ENCODE data around the gene VANGL1.
"Not testable (repeated sequence)": the region's sequence is repeated elsewhere in the genome, so short reads cannot be mapped to it uniquely, and the experiment has no call there.

Gene VANGL1

GRCh38 chr1:115641762-115642167 lies at the start of gene VANGL1:
Gene VANGL1 (plus strand): TSS chr1:115641970. CDS start chr1:115651414, 9,444 bp downstream.
- peak within 1 kb of the TSS; percentile 63 for H3K4me3 ChIP-seq (ENCODE audit: low read depth, low read length)

DNA sequence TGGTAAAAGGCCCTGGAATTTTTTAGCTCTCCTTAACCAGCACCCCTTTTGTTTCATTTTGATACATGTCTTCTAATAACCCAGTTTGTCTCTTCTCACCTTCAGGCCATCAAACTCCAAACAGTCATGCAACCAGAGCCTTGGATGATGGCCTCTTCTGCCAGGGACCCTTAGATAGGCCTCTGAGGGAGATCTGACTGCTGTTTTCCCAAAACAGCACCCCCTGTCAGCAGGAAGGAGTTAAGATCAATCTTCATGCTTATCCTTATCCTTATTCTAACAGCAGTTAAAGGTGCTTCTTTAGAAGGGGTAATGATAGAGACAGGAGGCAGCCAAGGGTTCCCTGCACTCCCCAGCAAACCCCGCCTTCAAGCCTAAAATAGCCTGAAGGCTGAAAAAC lies 49.5 kb upstream of the VANGL1 start:
- H3K4me3 ChIP-seq (ENCODE audit: low read depth, low read length), result no peak overlapping the region

DNA sequence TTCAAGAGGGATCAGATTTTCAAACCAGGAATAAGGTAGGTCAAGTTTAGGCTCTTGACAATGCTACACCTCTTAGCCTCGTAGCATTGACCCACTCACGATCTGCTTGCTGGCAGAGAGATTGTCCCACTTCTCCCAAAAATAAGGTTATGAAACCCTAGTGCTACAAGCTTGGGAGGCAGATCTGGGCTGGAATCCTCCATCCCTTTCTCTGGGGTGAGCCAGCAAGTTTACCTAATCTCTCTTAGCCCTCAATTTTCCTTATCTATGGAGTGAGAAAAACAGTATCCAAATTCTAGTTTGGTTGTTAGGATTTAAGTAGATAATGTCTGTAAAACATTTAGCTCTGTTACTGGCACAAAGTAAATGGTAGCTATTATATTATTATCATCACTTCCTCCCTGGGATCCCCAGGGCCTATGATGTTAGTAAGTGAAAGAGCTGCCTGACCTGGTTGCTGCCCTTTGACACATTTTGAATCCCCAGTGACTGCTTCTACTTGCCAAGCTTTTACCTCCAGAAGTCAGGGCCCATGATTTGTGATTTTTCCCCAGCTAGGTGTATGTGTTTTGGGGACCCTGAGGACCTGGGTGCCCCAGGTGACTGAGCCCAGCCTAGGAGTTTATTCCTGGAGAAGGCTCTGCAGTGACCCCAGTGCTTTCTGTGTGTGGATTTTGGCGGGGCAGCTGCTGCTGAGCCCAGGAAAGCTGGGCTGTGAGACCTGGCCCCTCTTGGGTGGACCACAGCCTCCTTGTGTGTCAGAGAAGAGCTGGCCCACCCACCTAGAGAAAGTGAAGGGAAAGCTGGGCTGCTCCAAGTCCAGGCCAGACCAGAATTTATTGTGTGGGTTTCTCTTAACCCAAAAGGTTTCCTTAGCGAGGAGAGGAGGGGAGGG lies 48.2 kb upstream of the VANGL1 start:
- no peak overlapping the region for H3K4me3 ChIP-seq (ENCODE audit: low read depth, low read length)

DNA sequence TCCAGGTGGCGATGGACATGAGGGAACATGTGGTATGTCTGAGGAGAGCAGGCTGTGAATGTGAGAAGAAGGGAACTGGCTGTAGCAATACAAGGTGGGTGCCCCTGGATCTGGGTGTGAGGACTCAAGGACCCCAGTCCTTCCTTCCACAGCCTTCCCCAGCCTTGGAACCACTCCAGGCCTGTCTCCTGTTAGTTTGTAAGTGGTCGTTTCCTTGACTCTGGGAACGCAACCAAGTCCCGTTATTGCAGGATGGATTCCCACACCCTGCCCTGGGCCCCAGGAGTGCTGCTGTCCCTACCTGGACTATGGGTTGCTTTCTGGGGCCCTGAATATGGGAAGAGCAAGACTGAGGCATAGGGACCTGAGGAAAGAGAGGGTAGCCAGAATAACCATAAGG lies 47.2 kb upstream of the VANGL1 start:
- no peak overlapping the region for H3K4me3 ChIP-seq (ENCODE audit: low read depth, low read length)

DNA sequence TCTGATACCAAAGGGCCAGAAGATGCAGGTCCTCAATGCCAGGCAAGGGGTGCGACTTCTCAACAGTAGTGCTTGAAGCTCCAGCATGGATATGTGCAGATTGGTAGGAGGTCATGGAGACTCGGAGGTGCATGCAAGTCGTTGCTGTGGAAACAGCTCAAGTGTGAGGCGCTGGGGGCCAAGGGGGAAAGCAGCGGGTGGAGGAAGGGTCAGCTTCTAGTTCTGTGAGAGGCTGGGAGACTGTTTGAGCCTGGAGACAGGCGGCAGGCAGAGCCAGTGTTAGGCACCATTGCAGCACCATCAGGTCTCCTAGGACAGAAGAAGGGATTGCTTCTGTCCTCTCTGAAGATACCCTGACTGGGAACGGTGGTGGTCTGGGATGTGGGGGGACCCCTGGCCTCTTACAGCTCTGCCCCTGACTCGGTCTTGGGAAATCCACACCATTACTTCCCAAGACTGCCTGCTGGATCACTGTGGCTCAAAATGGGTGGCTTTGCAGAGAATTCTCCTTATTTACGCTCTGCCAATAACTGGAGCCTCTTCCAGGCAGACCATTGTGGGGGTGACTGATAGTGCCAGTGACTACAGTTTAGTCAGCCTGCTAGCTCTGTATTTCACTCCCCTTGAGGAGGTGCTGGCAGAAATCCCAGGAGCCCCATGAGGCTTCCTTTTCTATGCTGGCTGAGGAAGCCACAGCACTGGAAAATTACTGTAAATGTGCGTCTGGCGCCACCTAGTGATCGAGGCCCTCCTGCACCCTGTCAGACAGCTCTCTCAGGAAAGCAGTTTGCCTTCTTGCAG lies 46.3 kb upstream of the VANGL1 start:
- H3K4me3 ChIP-seq (ENCODE audit: low read depth, low read length), result no peak overlapping the region

DNA sequence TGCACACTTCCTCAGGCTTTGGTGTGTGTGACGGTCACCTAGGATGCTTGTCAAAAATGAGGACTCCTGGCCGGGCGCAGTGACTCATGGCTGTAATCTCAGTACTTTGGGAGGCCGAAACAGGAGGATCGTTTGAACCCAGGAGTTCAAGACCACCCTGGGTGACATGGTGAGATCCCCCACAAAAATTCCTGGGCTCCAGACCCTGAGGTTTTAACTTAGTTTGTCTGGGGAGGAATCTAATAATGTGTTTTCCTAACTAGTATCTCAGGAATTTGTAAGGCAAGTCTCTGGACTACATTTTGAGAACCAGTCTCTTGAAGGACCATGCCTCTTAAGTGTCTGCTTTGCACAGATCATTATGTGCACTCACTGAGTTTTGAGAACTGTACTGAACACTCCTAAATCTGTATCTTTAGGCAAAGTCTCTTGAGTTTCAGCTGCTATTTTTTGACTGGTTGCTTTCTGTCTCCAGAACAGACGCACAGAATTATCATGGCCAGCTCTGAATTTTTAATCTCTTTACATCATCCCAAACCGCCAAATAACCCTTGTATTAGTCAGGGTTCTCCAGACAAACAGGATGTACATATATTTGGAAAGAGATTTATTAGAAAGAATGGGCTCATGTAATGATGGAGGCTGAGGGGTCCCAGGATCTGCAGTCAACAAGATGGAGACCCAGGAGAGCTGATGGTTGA lies 45.5 kb upstream of the VANGL1 start:
- H3K4me3 ChIP-seq (ENCODE audit: low read depth, low read length), result no peak overlapping the region

DNA sequence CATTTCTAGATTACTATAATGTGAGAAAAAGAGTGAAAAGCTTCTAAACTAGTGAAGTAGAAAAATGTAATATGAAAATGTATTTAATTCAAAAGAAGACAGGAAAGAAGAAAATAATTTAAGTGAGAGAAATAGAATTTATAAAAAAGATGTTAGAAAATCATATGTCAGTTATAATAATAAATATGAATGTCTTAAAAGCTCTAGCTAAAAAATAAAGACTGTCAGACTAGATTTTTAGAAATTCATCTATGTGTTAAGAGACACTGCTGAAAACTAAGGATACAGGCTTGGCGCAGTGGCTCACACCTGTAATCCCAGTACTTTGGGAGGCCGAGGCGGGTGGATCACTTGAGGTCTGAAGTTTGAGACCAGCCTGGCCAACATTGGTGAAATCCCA lies 37.3 kb upstream of the VANGL1 start:
- H3K4me3 ChIP-seq (ENCODE audit: low read depth, low read length), result no peak overlapping the region

DNA sequence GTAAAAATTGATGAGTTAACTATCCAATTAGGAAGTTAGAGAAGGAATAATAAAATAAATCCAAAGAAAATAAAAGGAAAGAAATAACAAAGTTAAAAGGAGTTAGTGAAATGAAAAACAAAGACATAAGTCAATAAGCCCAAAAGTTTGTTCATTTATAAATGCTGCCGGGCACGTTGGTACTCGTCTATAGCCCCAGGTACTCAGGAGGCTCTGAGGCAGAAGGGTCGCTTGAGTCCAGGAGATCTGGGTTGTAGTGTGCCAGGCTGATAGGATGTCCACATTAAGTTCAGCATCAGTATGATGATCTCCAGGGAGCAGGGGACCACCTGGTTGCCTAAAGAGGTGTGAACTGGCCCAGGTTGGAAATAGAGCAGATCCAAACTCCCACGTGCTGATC lies 35.5 kb upstream of the VANGL1 start:
- H3K4me3 ChIP-seq (ENCODE audit: low read depth, low read length), result no peak overlapping the region

DNA sequence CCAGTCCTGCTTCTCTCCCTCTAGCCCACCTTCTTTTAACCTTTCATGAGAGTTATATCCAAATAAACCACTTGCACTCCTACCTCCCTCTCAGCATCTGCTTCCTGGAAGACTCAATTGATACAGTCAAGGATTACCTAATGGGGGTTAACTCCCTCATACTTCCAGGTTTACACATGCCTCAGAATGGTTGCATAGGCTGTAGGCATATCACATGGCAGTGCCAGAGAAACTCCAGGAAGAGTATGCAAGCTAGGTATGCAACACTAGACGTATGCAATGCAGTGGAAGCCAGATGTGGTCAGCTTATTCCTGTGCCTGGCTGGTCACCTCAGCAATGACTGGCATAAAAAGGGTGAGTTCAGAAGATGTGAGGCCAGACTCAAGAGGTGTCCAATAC lies 32.7 kb upstream of the VANGL1 start:
- no peak overlapping the region for H3K4me3 ChIP-seq (ENCODE audit: low read depth, low read length)

GRCh38 chr1:115613767-115614166 lies 28.0 kb upstream of the VANGL1 start:
- no peak overlapping the region for H3K4me3 ChIP-seq (ENCODE audit: low read depth, low read length)

DNA sequence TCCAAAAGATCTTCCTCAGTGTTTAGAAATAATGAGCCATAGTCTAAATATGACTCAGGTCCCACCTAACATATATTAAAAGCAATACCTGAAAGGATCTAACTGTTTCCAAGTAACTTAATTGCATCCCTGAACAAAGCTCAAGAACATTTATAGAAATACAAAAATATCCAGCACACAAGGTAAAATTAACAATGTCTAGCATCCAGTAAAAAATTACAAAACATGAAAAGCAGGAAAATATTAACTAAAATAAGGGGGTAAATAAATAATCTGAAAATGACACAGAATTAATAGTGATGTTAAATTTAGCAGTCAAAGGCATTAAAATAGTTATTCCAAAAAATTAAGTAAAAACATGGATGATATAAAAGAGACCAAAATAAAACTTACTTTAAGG lies 21.3 kb upstream of the VANGL1 start:
- H3K4me3 ChIP-seq (ENCODE audit: low read depth, low read length), result no peak overlapping the region

DNA sequence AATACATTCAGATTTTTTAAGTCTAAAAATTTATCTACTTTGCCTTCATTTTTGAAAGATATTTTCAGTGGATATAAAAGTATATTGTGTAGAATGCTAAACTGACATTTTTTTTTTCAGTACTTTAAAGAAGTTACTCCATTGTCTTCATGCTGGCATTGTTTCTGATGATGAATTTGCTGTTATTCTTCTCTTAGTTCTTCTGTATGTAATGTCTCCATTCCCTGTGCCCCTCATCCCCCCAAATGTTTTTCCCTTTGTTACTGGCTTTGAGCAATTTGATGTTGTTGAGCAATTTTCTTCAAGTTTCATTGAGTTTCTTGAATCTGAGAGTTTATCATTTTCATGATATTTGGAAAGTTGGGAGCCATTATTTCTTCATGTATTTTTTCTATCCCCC lies 20.8 kb upstream of the VANGL1 start:
- no peak overlapping the region for H3K4me3 ChIP-seq (ENCODE audit: low read depth, low read length)

- no peak overlapping the region for H3K4me3 ChIP-seq (ENCODE audit: low read depth, low read length)
Observed at GRCh38 chr1:115624859-115625258, 16.9 kb upstream of the VANGL1 start.

- no peak overlapping the region for H3K4me3 ChIP-seq (ENCODE audit: low read depth, low read length)
Observed at GRCh38 chr1:115630342-115630741, 11.4 kb upstream of the VANGL1 start.

- H3K4me3 ChIP-seq (ENCODE audit: low read depth, low read length), result no peak overlapping the region
Observed at GRCh38 chr1:115632251-115633026, 9.3 kb upstream of the VANGL1 start.

DNA sequence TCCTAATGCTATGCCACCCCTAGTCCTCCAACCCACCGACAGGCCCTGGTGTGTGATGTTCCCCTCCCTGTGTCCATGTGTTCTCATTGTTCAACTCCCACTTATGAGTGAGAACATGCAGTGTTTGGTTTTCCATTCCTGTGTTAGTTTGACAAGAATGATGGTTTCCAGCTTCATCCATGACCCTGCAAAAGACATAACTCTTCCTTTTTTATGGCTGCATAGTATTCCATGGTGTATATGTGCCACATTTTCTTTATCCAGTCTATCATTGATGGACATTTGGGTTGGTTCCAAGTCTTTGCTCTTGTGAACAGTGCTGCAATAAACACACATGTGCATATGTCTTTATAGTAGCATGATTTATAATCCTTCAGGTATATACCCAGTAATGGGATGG lies 8.2 kb upstream of the VANGL1 start:
- H3K4me3 ChIP-seq (ENCODE audit: low read depth, low read length), result not testable (repeated sequence)

DNA sequence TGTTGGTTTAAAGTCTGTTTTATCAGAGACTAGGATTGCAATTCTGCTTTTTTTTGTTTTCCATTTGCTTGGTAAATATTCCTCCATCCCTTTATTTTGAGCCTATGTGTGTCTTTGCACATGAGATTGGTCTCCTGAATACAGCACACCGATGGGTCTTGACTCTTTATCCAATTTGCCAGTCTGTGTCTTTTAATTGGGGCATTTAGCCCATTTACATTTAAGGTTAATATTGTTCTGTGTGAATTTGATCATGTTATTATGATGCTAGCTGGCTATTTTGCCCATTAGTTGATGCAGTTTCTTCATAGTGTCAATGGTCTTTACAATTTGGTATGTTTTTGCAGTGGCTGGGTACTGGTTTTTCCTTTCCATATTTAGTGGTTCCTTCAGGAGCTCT lies 4.5 kb upstream of the VANGL1 start:
- H3K4me3 ChIP-seq (ENCODE audit: low read depth, low read length), result not testable (repeated sequence)

GRCh38 chr1:115640384-115640783 lies 1.4 kb upstream of the VANGL1 start:
- no peak overlapping the region for H3K4me3 ChIP-seq (ENCODE audit: low read depth, low read length)

- H3K4me3 ChIP-seq (ENCODE audit: low read depth, low read length), result peak overlapping the region; percentile 63
Observed at GRCh38 chr1:115642168-115643072, 650 bp downstream of the VANGL1 start.

DNA sequence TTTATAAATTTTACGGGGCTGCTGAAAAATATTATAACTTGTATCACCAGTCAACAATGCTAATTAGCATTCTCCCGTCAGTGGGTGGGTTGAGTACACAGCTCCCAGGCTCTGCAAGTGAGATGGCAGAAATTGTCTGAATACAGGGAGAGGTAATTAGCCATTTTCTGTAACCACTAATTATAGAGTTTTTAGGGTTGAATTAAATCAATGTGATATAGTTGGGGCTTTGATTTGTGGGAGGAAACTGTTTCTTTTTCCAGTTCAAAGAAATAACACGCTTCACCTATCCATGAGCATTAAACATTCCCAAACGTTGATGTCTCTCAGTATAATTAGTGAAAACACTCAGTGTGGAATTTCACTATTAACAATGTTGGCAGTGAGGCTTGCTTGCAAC lies 1.5 kb downstream of the VANGL1 start:
- H3K4me3 ChIP-seq (ENCODE audit: low read depth, low read length), result peak overlapping the region; percentile 63
